ENCODE results near the gene ZFX. TPM values are rescaled to one million over a fixed set of nuclear protein-coding genes. Genes with fewer than 3 reads are reported as not detected.

ZFX gene
- total RNA-seq, 1 donor from 2014 or later = 67.0 TPM

DNA sequence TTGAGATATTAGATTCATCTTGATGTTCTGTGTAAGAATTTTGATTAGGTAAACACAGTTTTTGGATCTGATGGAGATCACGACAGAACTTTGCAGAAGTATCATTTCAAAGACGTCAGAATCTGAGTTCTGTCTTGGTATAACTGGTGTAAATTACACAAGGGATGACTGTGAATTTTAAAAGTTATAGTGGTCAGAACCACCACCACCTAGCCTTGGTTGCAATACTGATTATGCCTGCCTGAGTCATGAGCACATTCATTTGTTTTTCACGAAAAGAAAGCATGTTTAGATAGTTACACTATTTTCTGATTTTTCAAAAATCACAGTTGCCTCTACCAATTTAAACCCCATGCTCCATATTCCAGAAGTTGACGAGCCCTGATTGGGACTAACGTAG lies 54.8 kb downstream of the ZFX start:
- peaks cover 33% of the 10 kb centered on the region for H3K4me1 Mint-ChIP-seq
- ChIA-PET CTCF (no interaction called here), POLR2A (no interaction called here)
- H3K27me3 Mint-ChIP-seq = no peaks in the 10 kb centered on the region
- no peak overlapping the region for H3K4me3 Mint-ChIP-seq
- no peak for ATAC-seq (ENCODE audit: low read depth)
- TF ChIP-seq, protein P1, sequence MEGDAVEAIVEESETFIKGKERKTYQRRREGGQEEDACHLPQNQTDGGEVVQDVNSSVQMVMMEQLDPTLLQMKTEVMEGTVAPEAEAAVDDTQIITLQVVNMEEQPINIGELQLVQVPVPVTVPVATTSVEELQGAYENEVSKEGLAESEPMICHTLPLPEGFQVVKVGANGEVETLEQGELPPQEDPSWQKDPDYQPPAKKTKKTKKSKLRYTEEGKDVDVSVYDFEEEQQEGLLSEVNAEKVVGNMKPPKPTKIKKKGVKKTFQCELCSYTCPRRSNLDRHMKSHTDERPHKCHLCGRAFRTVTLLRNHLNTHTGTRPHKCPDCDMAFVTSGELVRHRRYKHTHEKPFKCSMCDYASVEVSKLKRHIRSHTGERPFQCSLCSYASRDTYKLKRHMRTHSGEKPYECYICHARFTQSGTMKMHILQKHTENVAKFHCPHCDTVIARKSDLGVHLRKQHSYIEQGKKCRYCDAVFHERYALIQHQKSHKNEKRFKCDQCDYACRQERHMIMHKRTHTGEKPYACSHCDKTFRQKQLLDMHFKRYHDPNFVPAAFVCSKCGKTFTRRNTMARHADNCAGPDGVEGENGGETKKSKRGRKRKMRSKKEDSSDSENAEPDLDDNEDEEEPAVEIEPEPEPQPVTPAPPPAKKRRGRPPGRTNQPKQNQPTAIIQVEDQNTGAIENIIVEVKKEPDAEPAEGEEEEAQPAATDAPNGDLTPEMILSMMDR (IDR thresholded peaks at IDR 0.05) = no peak
- peak overlapping the region; percentile 74 for H3K27ac Mint-ChIP-seq
- intact Hi-C loops (cut with micrococcal nuclease) = loop anchor here (5.0 kb wide), 2 partner anchors 37 to 52 kb away; no protein-coding TSS in a partner anchor
- DNase-seq = no peak
- no peaks in the 10 kb centered on the region for H3K9me3 Mint-ChIP-seq
- H3K36me3 Mint-ChIP-seq (ENCODE audit: low read depth) = peaks cover 50% of the 10 kb centered on the region

DNA sequence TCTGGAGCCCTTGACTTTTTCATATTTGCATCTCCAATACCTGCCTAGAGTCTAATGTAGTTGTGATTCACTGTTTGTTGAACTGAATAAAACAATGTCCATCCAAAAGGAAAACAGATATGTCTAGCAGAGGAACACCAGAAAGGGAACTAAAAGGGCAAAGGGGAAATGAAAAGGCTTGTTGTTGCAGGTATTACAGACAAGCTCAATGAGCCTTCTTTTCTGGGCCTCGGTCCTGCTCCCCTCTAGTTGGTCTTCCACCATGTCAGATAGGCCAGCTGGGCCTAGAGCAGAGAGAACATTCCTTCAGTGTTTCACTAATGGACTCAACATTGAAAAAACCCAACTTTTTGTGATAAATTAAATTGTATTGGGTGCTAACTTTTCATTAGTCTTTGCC lies 55.4 kb downstream of the ZFX start:
- ChIA-PET CTCF (no interaction called here), POLR2A (no interaction called here)
- ATAC-seq (ENCODE audit: low read depth) = no peak
- Mint-ChIP-seq H3K36me3 (ENCODE audit: low read depth) (peaks cover 49% of the 10 kb centered on the region), H3K27me3 (no peaks in the 10 kb centered on the region), H3K9me3 (no peaks in the 10 kb centered on the region), H3K4me3 (no peak overlapping the region), H3K4me1 (peaks cover 31% of the 10 kb centered on the region), H3K27ac (peak overlapping the region; percentile 74)
- TF ChIP-seq, protein P1 (IDR thresholded peaks at IDR 0.05) = no peak
- intact Hi-C loops (cut with micrococcal nuclease) = loop anchor here (5.0 kb wide), 2 partner anchors 38 to 53 kb away; no protein-coding TSS in a partner anchor
- no peak for DNase-seq

DNA sequence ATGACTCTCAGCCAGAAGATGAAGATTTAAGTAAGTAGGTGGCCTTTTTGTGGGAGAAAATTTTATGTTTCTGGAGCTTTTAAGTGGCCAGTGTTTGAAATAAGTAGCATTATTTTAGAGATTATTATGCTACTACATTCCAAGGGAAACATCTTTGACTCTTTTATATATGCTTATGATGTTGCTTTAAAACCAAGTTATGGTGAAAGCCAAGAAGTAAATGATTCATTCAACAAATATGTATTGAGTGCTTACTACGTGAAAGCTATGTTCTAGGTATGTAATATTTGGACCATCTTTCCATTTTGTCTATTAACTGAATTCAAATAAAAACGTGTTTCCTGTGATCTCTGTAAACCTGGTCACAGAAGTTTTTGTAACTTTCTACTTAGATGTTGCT lies 58.3 kb downstream of the ZFX start:
- TF ChIP-seq, protein P1 (IDR thresholded peaks at IDR 0.05) = no peak
- CTCF ChIA-PET = no interaction called here
- peaks cover 56% of the 10 kb centered on the region for H3K36me3 Mint-ChIP-seq (ENCODE audit: low read depth)
- H3K4me3 Mint-ChIP-seq = no peak overlapping the region
- no peak overlapping the region for H3K27ac Mint-ChIP-seq
- DNase-seq (no peak), ATAC-seq (ENCODE audit: low read depth) (no peak)
- no peaks in the 10 kb centered on the region for H3K9me3 Mint-ChIP-seq
- no peaks in the 10 kb centered on the region for H3K27me3 Mint-ChIP-seq
- POLR2A ChIA-PET = interaction anchor here (0.6 kb wide), 1 partner anchor 44 kb away, joined by 5 read pairs; no protein-coding TSS in a partner anchor
- intact Hi-C loops (cut with micrococcal nuclease) = no loop called here
- peaks cover 17% of the 10 kb centered on the region for H3K4me1 Mint-ChIP-seq

DNA sequence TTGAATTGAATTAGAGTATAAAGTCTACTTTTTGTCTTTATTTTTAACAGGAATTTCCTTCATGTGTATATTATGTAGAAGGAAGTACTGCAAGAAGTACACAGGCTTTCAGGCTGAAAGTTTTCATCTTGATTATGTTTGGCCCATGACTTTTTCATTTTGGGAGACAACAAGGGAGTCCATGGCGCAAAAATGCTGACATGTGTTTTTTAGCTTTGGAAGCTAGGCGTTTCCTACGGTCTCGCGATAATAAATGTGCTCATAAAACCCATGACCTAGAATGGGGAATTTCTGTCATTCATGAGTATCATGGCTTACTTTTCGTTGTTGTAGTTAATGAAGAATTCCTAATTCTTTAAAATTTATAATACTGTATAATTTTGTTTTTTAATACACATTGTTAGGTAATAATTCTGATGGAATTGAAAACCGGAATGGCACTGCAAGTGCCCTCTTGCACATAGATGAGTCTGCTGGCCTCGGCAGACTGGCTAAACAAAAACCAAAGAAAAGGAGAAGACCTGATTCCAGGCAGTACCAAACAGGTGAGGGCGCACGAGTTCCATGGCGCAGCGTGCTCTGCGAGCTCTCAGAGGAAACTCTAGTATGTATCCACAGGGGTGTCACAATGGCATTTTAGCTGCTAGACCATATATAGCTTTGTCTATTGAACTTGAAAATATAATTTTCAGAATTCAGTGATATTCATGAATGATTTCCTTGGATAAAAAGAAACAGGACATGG lies 59.1 kb downstream of the ZFX start:
- DNase-seq (no peak), ATAC-seq (ENCODE audit: low read depth) (no peak)
- no peaks in the 10 kb centered on the region for H3K9me3 Mint-ChIP-seq
- peaks cover 53% of the 10 kb centered on the region for H3K36me3 Mint-ChIP-seq (ENCODE audit: low read depth)
- ChIA-PET POLR2A (no interaction called here), CTCF (no interaction called here)
- H3K4me3 Mint-ChIP-seq = no peak overlapping the region
- no peak overlapping the region for H3K27ac Mint-ChIP-seq
- intact Hi-C loops (cut with micrococcal nuclease) = no loop called here
- TF ChIP-seq, protein P1 (IDR thresholded peaks at IDR 0.05) = no peak
- H3K27me3 Mint-ChIP-seq = no peaks in the 10 kb centered on the region
- H3K4me1 Mint-ChIP-seq = peaks cover 17% of the 10 kb centered on the region

DNA sequence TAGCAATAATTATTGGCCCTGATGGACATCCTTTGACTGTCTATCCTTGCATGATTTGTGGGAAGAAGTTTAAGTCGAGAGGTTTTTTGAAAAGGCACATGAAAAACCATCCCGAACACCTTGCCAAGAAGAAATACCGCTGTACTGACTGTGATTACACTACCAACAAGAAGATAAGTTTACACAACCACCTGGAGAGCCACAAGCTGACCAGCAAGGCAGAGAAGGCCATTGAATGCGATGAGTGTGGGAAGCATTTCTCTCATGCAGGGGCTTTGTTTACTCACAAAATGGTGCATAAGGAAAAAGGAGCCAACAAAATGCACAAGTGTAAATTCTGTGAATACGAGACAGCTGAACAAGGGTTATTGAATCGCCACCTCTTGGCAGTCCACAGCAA lies 60.7 kb downstream of the ZFX start:
- Mint-ChIP-seq H3K36me3 (ENCODE audit: low read depth) (peaks cover 44% of the 10 kb centered on the region), H3K9me3 (no peaks in the 10 kb centered on the region), H3K4me1 (peaks cover 11% of the 10 kb centered on the region), H3K27me3 (no peaks in the 10 kb centered on the region), H3K27ac (no peak overlapping the region), H3K4me3 (no peak overlapping the region)
- DNase-seq = no peak
- CTCF ChIA-PET = no interaction called here
- POLR2A ChIA-PET = no interaction called here
- ATAC-seq (ENCODE audit: low read depth) = no peak
- intact Hi-C loops (cut with micrococcal nuclease) = no loop called here
- TF ChIP-seq, protein P1 (IDR thresholded peaks at IDR 0.05) = no peak
